GM18873 (cell line): ENCODE data around the gene ZSCAN31.
A peak's percentile ranks its signal among the peaks of the same experiment; 100 is the strongest.

Experiments used
- ATAC-seq: cut with Tn5 transposase; IDR thresholded peaks from one replicate; pipeline ENCODE4 v1.9.1; 2021; ENCODE audit warnings: mild to moderate bottlenecking, moderate library complexity, moderate number of reproducible peaks; ENCODE audit not compliant: unreplicated experiment, low FRiP score

The ZSCAN31 gene

DNA sequence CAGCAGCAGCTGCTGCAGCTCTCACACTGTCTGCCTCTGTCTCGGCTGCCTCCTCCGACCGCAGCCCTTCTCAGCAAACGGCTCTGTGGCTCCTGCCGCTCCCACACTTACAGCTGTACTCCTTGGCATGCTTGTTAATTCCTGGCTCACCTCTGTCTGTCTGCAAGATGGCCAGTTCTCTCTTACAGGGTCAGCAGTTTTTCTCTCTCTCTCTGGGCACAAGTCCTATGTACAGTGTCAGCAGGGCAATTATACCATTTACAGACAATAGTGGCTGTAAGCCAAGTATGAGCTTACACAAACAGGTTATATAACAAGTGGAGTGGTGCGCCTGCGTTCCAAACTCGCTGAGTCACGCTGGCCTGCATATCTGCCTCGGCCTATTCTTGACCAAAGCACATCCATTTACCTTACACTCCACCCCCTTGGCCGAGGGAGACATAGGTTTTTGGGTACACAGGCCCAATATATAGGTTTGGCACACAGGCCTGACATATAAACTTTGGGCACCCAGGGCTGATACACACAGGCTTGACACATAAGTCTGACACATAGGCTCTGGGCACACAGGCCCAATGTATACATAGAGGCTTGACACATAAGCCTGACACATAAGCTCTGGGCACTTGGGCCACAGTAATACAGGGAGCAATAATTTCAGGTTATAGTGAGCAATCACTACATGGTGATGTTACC, 18.2 kb upstream of the ZSCAN31 start:
- ATAC-seq, result no peak

DNA sequence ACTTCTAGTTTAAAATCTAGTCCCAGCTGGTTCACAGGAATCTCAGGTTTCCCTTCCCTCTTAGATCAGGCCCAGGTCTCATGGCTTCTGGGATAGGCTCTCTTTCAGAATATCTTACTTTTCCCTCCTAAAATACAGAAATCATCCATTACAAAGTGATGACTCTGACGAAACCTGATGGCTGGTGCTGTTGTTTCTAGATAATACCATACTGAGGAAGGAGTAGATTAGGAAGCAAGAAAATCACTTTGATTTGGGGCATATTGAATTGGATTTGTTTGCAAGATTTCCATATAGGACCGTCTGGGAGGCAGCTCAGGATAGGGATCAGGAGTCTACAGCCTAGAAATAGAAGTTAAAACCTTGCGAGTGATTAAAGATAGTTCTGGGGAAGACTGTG, 17.4 kb upstream of the ZSCAN31 start:
- no peak for ATAC-seq

DNA sequence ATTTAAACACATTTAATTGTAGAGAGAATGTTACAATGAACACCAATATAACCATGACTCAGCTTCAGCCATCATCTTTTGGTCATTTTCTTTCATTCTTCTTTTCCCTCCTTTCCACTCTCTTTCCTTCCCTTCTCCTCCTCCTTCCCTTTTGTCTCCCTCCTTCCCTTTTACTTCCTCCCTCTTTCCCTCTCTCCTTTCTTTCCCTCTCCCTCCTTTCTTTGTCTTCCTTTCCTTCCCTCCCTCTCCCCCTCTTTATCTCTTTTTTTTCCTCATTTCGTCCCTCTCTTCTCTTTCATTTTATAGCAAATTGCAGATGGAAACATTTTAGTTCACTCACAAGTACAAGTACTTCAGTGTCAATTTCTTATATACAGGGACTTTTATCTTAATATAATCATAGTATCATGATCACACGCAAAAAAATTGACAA, 15.6 kb upstream of the ZSCAN31 start:
- no peak for ATAC-seq

DNA sequence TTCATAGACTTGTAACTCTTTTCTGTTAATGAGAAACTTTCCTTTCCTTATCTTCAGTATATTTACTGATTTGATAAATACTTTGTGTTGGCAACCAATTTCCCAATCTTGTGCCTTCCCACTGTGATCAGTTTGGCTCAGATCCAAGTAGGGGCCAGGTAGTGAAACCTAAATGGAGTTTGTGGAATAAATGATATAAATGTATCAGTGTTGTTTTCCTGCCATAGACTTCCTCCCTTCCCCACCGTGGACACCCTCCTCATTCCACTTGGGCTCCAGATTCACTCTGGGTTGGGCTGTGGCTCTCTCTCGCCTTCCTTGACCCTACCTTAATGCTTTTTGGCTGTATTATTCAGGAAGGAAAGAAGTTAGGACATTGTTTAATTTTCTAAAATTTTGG, 15.1 kb upstream of the ZSCAN31 start:
- ATAC-seq, result no peak

DNA sequence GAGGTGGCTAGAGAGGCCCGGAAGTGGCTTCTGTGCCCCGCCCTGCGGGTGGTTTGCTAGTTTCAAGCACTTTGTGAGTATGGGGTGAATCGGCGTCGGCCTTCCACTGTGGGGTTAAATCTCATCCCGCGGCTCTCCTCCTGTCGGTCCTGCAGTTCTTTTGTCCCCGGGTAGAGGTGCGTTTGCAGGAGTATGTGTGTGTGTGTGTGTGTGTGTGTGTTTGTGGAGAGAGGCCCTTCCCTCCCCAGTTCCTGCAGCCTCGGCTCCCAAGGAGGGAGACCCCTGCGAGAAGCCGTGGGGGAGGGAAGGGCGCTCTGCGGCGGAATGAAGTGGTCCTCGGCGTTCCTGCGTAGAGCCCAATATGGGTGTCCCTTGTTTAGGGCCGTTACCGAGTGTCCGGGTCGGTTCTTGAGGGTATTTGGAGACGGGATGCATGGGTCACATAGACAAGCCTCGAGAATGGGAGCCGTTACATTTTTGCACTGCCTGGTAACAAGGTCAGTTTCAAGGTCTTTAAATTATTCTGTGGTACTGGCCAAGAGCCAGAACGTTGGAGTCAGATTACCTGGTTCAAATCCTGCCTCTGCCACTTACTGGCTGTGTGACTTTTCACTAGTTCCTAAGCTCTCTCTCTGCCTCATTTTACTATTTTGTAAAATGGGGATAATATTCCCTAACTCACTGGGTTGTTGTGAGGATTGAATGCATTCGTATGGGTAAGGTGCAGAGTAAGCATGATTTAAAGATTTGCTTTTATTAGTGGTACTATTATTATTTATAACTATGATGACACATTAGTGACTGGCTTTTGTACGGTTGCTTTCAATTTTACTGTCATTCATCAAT, 14.2 kb upstream of the ZSCAN31 start, which contains the start of gene ZKSCAN3:
Gene ZKSCAN3, plus strand, starts transcription at position 56 of the 846 bp plus-strand sequence. CDS start 9,640 bp downstream, outside the sequence.
- peak; percentile 92 for ATAC-seq

DNA sequence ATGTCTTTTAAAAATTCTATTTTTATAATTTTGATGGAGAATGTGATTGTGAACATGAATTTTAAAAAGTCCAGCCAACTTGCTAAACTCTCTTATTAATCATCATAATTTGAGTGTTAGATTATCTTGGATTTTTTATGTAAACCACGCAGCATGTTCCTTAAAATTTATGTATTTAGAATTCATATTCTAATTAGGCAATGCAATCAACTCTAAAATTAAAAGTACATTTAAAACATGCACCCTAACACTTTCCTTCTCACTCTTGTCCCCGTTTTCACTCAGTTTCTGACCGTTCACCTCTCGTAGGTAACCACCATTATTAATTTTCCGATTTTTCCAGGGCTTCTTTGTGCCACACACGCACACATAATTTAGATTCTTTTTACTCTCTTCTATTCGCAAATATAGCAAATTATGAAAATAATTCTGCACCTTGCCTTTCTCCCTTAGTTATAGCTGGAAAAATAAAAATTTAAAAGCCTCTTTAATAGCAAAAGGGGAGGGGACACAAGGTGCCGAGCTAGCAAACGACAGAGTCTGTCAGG, 13.5 kb upstream of the ZSCAN31 start:
- ATAC-seq, result no peak

DNA sequence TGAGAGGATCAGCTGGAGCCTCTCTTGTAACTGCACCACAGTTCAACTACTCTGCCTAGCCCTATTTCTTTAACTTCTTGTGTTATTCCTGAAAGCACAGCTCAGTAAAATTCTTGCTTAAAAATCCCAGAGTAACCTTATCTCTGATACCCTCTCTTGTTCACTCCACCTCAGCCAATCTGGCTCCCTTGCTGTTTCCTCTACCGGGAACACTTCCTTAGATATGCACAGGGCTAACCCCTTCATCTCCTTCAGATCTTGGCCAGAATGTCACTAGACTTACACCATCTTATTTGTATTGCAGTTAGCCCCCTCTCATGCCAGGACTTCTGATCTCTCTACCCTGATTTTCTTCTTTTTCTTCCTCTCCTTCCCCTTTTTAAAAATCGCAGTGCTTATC, 11.2 kb upstream of the ZSCAN31 start:
- no peak for ATAC-seq

DNA sequence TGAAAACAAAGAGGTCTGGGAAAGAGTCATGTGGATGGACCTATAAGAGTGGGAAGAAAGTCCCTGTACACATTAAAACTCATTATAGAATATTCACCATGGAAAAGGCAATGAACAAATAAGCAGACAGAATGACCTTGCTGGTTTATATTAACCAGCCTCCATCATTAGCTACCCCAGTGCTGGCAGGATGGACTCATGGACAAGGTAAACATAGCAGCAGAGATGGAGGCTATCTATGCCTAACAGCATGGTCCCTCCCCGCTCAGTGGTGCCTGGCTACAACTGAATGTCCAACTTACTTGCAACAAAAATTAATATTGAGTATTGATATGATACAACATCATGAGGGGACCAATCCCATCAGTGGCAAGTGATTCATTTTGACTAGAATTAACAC, 9.3 kb upstream of the ZSCAN31 start:
- ATAC-seq, result no peak

DNA sequence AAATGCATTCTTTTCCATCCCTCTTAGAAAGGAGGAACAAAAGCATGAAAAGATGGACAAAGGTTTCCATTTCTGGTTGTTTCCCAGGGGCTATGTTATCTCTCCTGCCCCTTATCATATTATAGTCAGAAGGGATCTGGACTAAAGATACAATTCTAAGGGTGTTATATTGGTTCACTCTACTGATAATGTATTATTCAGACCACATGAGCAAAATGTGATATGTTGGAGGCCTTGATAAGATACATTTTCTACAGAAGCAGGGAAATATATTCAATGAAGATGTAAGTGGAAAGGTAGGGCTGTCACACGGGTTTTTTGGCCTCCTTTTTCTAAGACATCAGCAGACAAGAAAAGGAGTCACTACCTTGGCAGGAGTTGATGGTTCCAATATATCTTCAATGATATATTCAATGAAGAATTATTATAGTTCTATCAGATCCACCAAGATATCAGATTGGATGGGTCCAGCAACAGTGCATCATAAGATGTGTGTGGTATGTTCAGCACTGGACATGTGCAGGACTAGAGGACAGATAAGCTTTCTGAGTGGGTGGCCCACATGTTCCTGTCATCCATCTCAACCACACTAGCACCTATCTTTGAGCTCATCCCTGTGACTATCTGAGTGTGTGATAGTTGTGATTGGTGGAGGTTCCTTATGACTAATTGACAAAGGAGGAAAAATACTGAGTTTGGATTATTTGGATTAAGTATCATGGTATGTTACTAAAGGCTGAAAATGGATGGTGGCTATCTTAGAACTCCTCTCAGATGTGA, 8.1 kb upstream of the ZSCAN31 start:
- ATAC-seq, result no peak

DNA sequence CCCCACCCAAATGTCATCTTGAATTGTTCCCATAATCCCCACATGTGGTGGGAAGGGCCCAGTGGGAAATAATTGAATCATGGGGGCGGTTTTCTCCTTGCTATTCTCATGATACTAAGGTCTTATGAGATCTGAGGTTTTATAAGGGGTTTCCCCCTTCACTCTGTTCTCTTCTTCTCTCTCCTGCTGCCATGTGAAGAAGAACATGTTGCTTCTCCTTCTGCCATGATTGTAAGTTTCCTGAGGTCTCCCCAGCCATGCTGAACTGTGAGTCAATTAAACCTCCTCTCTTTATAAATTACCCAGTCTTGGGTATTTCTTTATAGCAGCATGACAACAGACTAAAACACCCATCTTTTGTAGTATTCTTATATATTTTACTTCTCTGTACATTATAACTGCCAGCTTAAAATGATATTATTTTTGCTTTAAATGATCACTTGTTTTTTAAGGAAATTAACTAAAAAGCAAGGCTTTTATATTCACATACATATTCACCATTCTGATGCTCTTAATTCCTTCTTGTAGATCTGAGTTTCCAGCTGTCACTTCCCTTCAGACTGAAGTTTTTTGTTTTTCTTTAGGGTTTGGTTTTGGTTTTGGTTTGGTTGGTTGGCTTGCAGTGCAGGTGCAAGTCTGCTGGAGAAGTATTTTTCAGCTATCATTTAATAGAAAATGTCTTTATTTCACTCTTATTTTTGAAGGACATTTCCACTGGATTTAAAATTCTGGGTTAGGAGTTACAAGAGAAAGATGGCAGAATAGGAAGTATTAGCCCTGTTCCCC, 4.6 kb upstream of the ZSCAN31 start:
- ATAC-seq, result no peak

DNA sequence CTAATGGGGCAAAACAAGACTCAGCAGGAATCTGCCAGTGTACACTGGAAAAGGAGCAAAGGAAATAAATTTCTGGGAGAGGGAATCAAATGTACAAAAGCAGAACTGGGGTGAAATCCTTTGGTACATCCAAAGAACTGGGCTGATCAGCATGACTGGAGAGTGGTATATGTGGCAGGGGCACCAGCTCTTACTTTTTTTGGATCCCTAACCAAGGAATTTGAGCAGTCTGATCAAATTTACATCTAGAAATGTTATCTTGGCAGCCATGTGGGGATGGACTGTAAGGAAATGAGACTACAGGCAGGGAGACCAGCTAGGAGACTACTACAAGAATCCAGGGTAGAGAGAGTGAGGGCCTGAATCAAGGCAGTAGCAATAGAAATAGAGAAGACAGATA, 1.2 kb upstream of the ZSCAN31 start:
- ATAC-seq, result no peak

DNA sequence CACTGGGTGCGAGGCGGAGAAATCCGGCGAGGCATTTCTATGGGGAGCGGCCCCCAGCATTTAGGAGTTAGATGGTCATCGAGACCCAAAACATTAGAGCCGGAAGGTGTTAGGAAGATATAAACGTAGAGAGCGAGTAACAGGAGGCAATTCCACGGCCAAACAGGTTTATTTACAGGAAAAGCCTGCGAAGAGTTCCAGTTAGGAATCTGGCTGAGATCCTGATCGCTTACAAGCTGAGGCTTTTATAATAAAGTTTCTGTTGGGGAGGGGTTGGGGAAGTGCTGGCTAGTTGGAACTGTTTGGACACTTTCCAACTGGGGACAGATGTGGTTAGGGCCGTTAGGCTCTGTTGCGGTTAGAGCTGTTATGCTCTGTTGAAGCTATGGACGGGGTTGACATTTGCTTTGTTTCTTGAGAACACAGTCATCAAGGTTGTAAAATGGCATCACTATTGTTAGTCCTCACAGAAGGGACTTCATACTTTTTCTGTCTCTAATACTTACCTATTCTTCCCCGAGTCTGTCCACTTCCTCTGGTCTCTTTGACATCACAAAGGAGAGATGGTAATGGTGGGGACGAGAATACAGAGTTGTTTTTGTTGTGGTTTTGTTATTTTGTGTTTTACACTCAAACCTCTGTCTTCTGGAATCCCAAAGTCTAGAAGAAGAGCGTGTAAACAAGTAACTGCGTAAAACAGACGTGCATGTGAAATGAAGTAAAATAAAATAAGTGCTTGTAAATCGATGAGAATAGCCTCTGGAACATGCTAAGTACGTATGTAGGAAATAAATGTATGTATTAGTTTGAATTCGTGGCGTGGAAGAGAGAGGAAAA, 554 bp upstream of the ZSCAN31 start:
- no peak for ATAC-seq

DNA sequence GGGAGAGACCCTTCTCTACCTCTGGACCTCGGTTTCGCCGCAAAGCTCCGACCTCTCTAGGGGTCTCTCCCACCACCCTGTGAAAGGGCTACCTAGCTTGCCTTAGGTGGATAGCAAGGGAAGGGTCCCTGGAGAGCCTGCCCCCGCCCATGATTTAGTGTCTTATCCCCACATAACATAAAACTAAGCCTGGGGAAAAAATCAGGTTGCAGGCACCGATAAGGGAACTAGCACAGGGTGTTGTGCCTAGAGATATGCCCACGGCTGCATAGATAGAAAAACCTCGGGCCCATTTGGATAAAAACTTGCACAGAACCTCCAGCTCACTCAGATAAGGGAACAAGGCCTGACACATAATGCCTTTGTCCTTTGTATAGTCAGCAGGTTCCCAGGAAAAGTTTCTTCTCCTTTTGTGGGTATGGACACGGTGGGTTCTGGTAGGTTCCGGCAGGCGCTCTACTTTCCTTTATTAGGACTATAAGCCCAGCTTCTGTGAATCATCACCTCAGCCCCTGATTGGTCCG, 846 bp downstream of the ZSCAN31 start:
- no peak for ATAC-seq

DNA sequence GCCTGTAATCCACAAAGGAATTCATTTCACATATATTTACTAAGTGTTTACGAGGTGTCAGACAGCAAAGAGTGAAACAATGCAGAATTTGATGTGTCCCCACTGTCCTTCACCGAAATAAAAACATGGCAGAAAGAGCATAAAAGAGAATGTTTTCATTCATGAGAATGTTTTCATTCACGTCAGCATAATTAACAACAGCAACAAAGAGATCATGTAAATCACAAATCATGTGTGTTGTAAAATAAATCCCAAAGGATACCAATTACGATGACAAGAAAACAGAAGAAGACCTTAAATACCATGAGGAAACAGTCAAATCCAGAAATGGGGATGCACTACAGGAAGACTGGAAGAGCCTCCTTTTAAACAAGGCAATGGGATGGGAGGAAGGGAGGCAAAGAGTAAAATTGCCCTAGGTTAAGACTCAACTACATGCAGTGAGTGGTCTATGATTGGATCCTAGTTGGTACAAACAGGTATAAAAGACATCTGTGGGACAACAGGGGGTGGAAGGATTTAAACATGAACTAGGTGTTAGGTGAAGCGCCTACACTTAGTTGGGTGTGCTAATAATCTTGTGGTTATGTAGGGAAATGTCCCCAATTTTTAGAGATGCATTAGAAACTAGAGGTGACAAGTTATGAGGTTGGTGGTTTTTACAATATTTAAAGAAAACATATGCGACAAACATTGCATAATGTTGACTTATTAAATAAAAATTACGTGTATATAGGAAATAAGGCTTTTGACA, 1.5 kb downstream of the ZSCAN31 start:
- ATAC-seq, result no peak

DNA sequence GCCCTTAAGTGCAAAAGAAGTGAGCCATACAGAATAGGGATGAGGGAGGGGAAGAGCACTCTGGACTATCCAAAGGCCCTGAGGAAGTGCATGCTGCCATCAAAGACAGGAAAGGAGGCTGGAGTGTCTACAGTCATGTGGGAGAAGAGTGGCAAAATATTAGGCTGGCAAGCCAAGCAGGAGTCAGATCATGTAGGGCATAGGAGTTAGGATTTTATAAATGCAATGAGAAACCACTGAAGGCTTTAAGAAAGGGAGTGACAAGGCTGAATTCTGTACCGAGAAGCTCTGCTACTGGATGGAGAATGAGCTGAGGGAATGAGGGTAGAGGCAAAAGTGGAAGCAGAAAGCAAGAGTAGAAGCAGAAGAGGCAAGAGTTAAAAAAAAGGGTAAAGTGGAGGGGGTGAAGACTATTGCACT, 2.3 kb downstream of the ZSCAN31 start:
- ATAC-seq, result no peak

DNA sequence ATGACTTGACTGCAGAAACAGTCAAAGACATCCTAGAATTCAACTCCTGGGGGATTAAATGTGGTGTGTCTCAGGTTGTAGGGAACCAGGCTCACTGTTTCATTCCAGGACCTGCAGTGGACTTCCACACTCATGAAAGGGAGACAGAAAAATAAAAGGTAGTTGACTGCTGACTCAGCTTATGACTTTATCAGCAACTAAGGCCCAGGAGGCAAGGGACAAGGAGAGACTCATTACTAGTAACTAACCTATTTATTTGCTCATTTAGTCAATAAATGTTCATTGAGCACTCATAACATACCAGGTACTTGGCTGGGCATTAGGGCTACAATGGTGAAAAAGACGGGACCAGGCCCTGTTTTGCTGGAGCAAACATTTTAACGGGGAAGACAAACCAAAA, 2.9 kb downstream of the ZSCAN31 start:
- ATAC-seq, result no peak

DNA sequence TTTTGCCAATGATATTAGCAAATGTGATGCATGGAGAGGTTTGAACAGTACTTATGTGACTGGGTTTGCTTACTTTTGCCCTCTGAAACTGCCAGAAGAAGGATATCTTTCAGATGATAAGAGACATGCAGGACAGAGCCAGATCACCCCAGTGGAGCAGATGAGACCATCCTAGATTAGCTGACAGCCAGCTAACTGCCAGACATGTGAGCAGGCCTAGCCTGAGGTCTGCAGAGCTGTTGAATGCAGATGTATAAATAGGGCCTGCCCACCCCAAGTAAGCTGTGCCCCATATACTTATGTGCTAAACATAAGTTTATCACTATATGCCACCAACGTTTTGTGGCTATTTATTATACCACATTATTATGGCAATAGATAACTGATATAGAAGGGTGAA, 5.9 kb downstream of the ZSCAN31 start:
- no peak for ATAC-seq

DNA sequence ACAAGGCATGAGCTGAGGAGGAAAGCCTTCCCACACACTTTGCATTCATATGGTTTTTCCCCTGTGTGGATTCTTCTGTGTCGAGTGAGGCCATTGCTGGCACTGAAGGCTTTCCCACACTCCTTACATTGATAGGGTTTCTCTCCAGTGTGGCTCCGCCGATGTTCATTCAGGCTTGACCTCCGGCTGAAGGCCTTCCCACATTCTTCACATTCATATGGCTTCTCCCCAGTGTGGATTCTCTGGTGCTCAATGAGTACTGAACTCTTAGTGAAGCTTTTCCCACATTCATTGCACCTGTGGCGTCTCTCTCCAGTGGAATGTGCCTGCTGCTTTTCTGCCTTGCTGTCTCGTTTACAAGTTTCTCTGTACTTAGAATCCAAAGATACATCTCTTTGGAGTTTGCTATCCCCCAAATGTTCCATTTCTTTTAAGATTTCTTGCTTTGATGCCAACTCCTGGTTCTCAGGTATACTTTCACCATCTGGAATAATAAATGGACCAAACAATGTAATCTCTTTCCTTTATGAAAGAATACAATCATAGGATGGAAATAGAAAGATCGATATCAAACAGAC, 9.5 kb downstream of the ZSCAN31 start:
- no peak for ATAC-seq
